HG03571 (cell line): ENCODE data around the gene ENAH.

Experiments used
- ATAC-seq: cut with Tn5 transposase; IDR thresholded peaks from one replicate; pipeline ENCODE4 v1.9.1; 2021; ENCODE audit not compliant: unreplicated experiment

ENAH gene

DNA sequence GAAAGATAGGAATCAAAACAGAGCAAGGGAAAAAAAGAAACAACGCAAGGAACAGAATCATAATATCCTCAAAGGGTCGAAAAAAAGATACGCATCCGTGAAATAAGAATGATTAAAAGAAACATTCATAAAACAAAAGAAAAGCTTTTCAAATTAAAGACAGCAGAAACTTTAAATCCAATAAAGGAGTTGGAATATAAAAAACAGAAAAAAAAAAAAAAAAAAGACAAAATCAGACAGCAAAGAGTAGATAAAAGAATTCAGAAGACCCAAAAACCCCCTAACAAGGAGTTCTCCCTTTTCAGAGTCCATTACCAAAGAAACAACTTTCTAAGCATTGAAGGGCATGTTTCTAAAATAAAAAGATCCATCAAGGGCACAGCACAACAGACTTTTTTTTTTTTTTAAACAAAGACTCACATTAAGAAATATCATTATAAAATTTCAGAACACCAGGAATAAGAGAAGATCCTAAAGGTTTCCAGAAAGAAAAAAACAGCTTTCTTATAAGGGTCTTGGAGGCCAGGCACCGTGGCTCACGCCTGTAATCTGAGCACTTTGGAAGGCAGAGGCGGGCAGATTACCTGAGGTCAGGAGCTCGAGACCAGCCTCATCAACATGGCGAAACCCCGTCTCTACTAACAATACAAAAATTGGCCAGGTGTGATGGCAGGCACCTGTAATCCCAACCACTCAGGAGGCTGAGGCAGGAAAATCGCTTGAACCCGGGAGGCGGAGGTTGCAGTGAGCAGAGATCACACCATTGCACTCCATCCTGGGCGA is 44.7 kb downstream of the ENAH start:
- ATAC-seq, result no peak

DNA sequence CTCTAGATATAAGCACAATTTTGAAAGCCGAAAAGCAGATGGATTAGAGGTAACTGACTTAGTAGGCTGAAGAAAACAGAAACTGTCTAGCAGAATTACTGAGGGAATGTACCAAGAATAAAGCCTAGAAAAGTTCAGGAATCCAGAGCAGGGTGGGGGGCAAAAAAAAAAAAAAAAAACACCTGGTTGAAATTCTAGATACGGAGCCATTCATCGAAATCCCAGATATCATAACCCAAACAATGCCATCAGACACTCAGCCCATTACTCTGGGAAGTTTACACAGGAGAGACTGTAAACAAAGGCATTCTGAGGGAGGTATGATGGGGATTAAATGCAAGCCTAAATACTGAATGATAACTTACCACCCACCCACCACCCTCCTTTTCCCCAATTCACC is 45.6 kb downstream of the ENAH start:
- no peak for ATAC-seq

DNA sequence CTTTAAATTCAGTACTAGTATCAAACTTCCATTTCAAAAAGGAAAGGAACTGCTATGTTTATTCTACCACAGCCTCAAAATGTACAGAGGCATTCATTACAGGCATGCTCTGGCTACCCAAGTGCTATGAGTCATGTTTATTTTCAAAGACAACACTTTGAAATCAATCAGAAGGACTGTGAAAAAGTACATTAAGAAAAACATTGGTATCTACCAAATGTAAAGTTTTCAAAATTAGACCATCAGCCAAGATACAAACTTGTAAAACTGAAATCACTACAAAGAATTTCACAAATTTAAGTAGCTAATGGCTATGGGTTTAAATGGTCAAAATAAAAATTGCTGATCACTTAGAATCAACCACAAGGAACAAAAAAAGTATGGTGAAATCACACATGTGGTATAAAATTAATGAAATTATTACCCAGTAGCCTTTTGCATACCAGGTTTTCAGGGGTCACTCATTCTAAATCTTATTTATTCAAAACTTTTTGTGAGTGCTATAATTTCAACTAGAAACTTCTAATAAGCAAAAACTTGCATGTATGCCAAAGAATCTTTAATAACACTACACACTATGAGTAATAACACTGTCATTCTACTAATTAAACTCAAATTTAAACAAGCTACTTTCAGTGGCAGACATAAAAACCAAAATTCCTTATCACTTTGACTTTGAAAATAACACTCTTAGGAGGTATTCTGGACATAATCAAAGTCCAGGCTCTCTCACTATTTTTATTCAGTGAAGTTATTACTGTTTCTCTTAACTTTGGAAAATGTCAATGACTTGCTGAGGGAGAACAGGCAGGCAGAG is 49.2 kb downstream of the ENAH start:
- no peak for ATAC-seq

DNA sequence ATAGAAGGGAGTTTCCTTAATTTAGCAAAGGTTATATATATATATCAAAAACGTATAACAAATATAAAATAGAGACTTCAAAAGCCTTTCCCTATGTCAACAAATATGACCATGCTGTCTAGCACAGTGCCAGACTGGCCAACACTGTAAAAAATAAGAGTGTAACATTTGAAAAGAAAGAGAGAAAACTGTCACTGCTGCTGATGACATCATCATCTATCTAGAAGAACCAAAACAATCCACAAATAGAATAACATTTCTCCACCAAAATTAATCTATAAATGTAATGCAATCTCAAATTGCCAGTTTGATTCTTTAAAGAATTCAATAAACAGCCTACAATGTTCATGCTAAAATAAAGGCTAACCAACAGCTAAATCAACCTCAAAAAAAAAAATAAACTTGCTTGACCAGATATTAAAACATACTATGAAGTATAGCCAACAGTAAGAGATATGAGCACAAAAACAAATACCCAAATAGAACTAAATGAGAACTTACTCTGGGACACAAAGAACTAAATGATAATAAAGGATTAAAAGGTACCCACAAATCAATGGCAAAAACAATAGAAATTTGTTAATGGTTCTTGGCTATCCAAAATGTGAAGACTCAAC is 50.2 kb downstream of the ENAH start:
- ATAC-seq, result no peak

DNA sequence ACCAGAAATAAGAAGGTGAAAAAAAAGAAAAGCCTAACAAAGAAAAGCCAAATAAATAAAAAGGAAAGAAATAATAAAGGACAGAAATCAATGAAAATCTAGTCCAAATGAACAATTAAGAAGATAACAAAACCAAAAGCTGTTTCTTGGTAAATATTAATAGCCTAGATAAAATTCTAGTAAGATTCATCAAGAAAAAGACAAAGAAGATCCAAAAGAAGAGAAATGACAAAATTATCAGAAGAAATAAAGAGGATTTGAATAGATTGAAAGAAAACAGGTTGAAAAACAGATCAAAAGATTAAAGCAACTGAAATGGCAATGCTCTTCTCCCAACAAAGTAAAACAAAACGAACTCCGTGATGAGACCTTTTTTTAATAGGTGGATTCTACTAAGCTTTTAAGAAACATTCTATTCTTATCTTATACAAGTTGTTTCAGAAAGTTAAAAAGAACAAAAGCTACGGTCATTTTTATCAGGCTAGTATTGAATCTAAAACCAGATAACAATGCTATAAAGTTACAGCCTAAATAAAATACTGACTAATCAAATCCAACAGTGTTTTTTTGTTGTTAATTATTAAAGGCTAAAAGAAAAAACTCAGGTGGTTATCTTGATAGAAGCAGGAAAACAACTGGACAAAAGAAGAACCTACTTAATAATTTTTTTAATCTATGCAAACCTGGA is 50.9 kb downstream of the ENAH start:
- ATAC-seq, result no peak

DNA sequence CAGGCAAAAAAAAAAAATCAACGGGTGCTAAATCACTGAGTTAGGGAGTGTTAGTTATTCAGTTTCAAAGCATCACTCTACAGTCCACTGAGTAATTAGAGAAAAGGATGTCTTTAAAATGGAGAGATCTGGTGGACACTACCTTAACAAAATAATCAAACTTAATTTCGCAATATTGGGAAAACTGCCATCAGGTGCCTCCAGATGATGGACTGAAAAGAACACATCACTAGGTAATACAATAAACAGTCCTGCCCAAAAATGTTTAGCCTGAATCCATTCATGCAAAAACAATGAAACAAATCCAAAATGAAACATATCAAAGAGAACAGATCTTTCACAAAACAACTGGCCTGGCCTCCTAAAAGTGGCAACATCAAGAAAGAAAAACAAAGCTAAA is 54.1 kb downstream of the ENAH start:
- ATAC-seq, result no peak

GRCh38 chr1:225597926-225598575 is 54.9 kb downstream of the ENAH start:
- ATAC-seq, result no peak

GRCh38 chr1:225596736-225597135 is 56.2 kb downstream of the ENAH start:
- ATAC-seq, result no peak

DNA sequence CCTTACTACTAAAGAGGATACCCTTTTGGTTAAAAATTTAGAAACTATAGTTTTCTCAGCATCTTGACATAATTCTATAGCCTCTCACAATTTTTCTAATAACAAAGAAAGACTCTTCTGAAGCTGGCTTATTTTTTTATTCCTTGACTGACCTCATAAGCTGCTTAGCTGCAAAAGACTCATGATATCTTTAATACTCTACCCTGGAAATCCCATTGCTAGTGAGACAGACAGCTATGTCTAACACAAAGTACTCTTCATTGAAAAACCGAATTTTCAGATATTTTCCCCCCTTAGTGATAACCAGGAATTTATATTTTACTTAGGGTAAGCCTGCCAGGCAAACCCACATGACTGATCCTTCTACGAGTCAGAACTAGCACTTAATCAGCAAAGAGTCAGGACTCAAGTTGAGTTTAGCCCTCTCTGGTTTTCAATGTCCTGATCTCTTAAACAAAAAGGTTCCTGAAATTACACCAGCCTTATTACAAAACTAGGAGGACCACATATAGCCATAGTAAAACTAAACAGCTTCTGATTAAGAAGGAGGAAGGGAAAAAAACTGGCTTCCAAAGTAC is 56.9 kb downstream of the ENAH start:
- no peak for ATAC-seq

GRCh38 chr1:225595452-225595851 is 57.5 kb downstream of the ENAH start:
- ATAC-seq, result no peak

GRCh38 chr1:225593414-225593813 is 59.5 kb downstream of the ENAH start:
- no peak for ATAC-seq

GRCh38 chr1:225592362-225593025 is 60.4 kb downstream of the ENAH start:
- ATAC-seq, result no peak

- no peak for ATAC-seq
Measured at GRCh38 chr1:225587310-225587709, 65.6 kb downstream of the ENAH start.

DNA sequence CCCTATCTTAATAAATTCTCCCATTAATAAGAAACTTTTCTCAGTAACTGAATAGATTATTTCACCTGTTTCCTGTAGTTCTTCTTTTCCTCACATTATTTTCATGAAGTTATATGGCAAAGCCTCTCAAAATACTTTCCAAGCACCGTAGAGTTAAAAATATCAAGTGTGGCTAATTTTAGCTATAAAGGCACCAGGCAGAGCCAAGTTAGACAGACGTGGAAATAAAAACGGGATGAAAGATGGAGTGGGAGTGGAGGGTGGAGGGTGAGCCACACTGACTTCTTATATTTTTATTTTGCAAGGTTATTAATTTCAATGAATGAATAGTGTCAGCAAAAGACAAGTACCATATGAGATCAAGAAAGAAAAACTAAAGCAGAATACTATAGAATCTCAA is 71.7 kb downstream of the ENAH start:
- ATAC-seq, result no peak

DNA sequence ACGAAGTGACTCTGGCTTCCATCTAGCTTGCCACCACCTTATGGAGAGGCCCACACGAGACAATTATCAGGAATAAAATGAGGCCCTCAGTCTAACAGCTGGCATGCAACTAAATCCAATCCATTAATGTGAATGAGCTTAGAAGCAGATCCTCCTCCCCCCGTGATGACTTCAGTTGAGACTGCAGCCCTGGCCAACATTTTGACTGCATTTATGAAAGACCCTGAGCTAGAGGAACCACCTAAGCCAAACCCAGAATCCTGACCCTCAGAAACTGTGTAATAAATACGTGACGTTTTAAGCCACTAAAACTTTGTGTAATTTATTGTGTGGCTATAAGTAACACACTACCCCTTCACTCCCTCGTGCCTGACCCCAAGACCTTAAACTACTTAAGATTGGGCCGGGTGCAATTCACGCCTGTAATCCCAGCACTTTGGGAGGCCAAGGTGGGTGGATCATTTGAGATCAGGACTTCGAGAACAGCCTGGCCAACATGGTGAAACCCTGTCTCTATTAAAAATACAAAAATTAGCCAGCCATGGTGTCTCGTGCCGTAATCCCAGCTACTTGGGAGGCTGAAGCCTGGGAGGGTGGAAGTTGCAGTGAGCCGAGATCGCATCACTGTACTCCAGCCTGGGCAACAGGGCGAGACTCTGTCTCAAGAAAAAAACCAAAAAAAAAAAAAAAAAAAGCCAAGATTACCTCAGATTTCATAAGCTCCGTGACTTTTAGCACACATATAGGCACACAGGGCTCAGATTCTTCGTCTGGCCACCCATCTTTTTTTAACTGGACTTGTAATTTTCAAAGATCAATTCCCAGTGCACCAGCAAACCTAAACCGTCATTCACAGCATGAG is 72.5 kb downstream of the ENAH start:
- no peak for ATAC-seq

DNA sequence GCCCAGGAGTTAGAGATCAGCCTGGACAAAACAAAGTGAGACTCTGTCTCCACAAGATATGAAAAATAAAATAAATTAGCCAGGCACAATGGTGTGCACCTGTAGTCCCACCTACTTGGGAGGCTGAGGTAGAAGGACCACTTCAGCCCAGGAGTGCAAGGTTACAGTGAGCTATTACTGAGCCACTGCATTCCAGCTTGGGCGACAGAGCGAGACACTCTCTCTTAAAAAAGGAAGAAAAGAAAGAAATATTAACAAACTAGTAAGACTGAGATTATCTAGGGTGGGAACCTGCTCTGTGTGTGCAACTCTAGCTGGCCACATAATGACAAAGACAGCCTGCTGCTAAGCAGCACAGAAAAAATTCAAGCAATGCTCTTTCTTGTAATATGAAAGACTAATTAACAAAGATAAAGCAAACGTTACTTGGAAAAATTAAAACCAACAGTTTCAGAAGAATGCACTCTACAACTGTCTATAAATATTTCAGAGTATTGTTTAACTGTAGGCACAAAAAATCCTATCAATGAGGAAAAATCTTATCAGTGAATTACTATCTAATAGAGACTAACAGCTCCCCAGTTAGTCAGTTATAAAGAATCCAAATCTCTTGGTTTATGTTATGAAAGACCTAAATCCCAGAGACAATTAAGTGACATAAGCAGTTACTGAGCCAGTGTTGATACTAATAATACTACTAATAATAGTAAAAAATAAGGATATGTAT is 74.5 kb downstream of the ENAH start:
- ATAC-seq, result no peak

DNA sequence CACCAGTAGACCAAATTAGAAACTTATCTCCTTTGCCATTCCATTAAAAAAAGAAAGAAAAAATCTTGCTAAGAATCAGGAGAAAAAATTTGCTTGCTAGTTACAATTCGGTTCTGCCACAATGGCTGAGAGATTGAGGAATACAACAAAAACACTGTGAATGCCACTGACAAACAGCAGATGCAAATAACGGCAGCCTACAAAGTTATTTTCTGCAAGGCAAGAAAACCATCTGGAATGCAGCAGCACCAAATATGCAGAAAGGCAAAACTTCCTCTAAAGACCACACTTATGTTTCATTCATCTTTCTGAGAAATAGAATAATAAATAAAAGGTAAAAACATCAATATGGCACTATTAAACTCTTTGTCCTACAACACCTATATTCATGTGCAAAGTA is 75.7 kb downstream of the ENAH start:
- ATAC-seq, result no peak

- ATAC-seq, result no peak
Measured at GRCh38 chr1:225573216-225573615, 79.7 kb downstream of the ENAH start.
